ENCODE data around the gene STARD10.

Gene STARD10

DNA sequence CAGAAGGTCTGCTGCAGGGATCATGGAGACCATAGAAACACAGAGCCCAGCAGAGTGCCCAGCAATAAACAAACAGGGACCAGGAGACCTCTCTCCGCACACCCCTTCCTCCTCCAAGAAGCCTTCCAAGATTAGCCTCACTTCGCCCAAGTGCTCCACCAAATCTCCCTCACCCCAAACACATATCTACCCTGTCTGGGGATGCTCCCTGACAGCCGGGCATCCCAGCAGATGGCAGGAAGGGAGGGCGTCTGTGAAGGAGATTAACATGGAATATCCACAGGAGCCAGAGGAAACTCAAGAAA, 68.2 kb downstream of the STARD10 start:
- H3K27ac ChIP-seq (ENCODE audit: insufficient read depth, low read length, poor library complexity, severe bottlenecking): no peak overlapping the region
- DNase-seq: no peak
- no peak overlapping the region for H3K4me3 ChIP-seq (ENCODE audit: insufficient read depth, low read depth, low read length, poor library complexity, severe bottlenecking)
- H3K36me3 ChIP-seq (ENCODE audit: control insufficient read depth, insufficient read depth, low read length): peaks cover 5% of the 10 kb centered on the region
- no peaks in the 10 kb centered on the region for H3K9me3 ChIP-seq (ENCODE audit: control insufficient read depth, low read length)
- H3K4me1 ChIP-seq (ENCODE audit: control insufficient read depth, insufficient read depth, low read length, poor library complexity, severe bottlenecking): peaks cover 19% of the 10 kb centered on the region
- no peaks in the 10 kb centered on the region for H3K27me3 ChIP-seq (replicated peaks; ENCODE audit: control insufficient read depth, insufficient read depth, low read length, poor library complexity, severe bottlenecking)

DNA sequence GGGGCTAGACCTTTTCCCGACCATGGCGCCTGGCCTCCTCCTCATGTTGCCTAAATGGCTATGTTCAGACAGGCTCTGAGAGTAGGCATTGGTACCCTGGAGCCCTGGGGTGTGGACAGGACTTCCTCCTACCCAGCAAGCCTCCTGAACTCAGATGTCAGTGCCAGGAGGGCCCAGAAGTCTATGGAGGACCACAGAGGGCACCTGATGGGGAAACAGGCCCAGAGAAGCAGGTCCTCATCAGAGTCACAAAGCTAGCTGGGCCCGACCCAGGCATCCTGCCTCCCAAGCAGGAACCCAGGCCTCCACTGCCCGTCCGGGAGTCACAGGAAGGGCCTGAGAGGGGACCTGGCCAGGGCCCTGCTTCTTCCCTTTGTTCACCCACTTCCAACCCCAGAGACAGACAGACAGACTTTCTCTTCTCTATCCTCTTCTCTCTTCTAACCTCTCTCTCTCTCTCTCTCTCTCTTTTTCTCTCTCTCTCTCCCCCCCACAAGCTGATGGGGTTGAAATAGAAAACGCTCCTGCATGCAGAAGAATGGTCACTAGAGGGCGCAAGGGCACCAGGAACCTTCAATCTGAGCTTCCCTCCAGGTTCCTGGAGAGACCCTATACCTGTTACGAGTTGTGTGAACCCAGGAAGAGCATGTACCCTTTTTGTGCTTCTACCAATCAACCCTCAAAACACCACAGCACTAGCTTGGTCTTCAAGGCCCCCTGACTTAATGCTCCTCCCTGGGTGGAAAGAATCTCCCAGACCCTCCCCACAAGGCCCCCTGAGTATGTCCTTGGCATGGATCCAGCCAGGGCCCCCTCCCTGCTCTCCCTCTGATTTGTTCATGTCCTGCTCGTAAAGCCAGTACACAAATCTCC, 68.8 kb downstream of the STARD10 start:
- peak overlapping the region; percentile 3 for H3K27ac ChIP-seq (ENCODE audit: insufficient read depth, low read length, poor library complexity, severe bottlenecking)

DNA sequence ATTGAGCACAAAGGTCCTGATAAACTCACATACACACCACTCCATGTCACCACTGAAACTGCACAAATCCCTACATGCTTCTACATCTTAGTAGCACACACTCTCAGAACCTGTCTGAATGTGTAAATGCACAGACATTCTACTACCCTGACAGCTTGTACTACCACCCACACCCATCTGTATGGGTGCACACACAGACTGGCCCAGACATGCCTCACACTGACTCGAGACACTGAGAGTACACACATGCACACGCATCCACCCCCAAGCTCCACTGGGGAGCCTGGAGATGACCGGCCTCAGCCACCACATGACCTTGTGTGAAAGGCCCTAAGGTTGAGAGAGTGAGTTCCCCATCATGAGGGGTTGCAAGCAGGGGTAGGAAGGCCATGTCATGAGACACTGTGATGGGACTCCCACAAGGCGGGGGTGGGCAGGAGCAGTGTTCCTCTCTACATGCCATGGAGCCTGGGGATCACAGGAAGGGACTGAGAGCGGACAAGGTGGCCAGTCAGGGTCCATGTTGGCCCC, 69.8 kb downstream of the STARD10 start:
- no peak for DNase-seq
- Histone ChIP-seq H3K27me3 (replicated peaks; ENCODE audit: control insufficient read depth, insufficient read depth, low read length, poor library complexity, severe bottlenecking) (no peaks in the 10 kb centered on the region), H3K9me3 (ENCODE audit: control insufficient read depth, low read length) (no peaks in the 10 kb centered on the region), H3K4me1 (ENCODE audit: control insufficient read depth, insufficient read depth, low read length, poor library complexity, severe bottlenecking) (peaks cover 34% of the 10 kb centered on the region), H3K4me3 (ENCODE audit: insufficient read depth, low read depth, low read length, poor library complexity, severe bottlenecking) (no peak overlapping the region), H3K27ac (ENCODE audit: insufficient read depth, low read length, poor library complexity, severe bottlenecking) (no peak overlapping the region), H3K36me3 (ENCODE audit: control insufficient read depth, insufficient read depth, low read length) (peaks cover 5% of the 10 kb centered on the region)

More for the DNA sequence above, 68.8 kb downstream of the STARD10 start:
- no peak overlapping the region for H3K4me3 ChIP-seq (ENCODE audit: insufficient read depth, low read depth, low read length, poor library complexity, severe bottlenecking)
- peaks cover 5% of the 10 kb centered on the region for H3K36me3 ChIP-seq (ENCODE audit: control insufficient read depth, insufficient read depth, low read length)
- no peaks in the 10 kb centered on the region for H3K27me3 ChIP-seq (replicated peaks; ENCODE audit: control insufficient read depth, insufficient read depth, low read length, poor library complexity, severe bottlenecking)
- no peaks in the 10 kb centered on the region for H3K9me3 ChIP-seq (ENCODE audit: control insufficient read depth, low read length)
- peak; percentile 65 to 76 (median 68) for DNase-seq
- H3K4me1 ChIP-seq (ENCODE audit: control insufficient read depth, insufficient read depth, low read length, poor library complexity, severe bottlenecking): peaks cover 25% of the 10 kb centered on the region

DNA sequence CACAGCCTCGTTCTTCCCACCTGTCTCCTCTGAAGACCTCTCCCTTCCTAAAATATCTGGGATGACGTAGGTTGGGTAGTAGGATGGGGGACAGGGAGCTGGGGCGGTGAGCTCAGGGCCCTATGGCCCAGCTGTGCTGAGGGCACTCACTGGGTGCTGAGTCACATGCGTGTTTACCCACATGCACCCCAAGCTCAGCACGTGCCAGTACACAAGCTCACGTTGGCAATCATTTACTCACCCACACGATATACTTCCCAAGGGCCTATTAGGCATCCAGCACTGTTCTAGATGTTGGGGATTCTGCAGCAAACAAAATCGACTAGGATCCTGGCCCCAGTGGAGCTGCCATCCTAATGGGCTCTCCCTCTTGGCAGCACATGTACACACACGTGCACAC, 70.3 kb downstream of the STARD10 start:
- no peak for DNase-seq
- no peak overlapping the region for H3K27ac ChIP-seq (ENCODE audit: insufficient read depth, low read length, poor library complexity, severe bottlenecking)
- no peaks in the 10 kb centered on the region for H3K27me3 ChIP-seq (replicated peaks; ENCODE audit: control insufficient read depth, insufficient read depth, low read length, poor library complexity, severe bottlenecking)
- H3K9me3 ChIP-seq (ENCODE audit: control insufficient read depth, low read length): no peaks in the 10 kb centered on the region
- no peak overlapping the region for H3K4me3 ChIP-seq (ENCODE audit: insufficient read depth, low read depth, low read length, poor library complexity, severe bottlenecking)
- H3K36me3 ChIP-seq (ENCODE audit: control insufficient read depth, insufficient read depth, low read length): peaks cover 6% of the 10 kb centered on the region
- H3K4me1 ChIP-seq (ENCODE audit: control insufficient read depth, insufficient read depth, low read length, poor library complexity, severe bottlenecking): peaks cover 34% of the 10 kb centered on the region

- peak; percentile 65 to 80 (median 79) for DNase-seq
- H3K27ac ChIP-seq (ENCODE audit: insufficient read depth, low read length, poor library complexity, severe bottlenecking): peak overlapping the region; percentile 79
- no peaks in the 10 kb centered on the region for H3K9me3 ChIP-seq (ENCODE audit: control insufficient read depth, low read length)
- peak overlapping the region; percentile 69 for H3K4me3 ChIP-seq (ENCODE audit: insufficient read depth, low read depth, low read length, poor library complexity, severe bottlenecking)
- H3K27me3 ChIP-seq (replicated peaks; ENCODE audit: control insufficient read depth, insufficient read depth, low read length, poor library complexity, severe bottlenecking): no peaks in the 10 kb centered on the region
- peaks cover 34% of the 10 kb centered on the region for H3K4me1 ChIP-seq (ENCODE audit: control insufficient read depth, insufficient read depth, low read length, poor library complexity, severe bottlenecking)
- peaks cover 9% of the 10 kb centered on the region for H3K36me3 ChIP-seq (ENCODE audit: control insufficient read depth, insufficient read depth, low read length)
These were observed 71.6 kb downstream of the STARD10 start for GRCh38 chr11:72722050-72722748.

DNA sequence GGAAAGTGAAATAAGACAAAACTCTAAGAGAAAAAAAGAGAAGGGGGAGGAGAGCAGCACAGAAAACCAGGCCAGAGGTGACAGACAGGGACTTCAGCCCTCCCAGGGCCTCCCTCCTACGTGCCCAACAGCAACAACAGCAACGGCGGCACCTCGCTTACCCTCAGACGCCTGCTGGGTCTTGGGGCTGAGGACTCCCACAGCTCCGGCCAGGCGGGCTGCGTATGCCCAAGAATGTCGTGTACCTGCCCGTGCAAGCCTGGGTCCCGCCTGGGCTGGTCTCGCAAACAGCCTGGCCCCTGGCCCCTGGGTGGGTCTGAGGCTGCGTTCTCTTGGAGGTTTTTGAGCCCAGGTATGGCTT, 72.2 kb downstream of the STARD10 start:
- peaks cover 11% of the 10 kb centered on the region for H3K36me3 ChIP-seq (ENCODE audit: control insufficient read depth, insufficient read depth, low read length)
- DNase-seq: peak; percentile 10 to 21 (median 20)
- H3K4me1 ChIP-seq (ENCODE audit: control insufficient read depth, insufficient read depth, low read length, poor library complexity, severe bottlenecking): peaks cover 34% of the 10 kb centered on the region
- H3K9me3 ChIP-seq (ENCODE audit: control insufficient read depth, low read length): no peaks in the 10 kb centered on the region
- peak overlapping the region; percentile 69 for H3K4me3 ChIP-seq (ENCODE audit: insufficient read depth, low read depth, low read length, poor library complexity, severe bottlenecking)
- peak overlapping the region; percentile 79 for H3K27ac ChIP-seq (ENCODE audit: insufficient read depth, low read length, poor library complexity, severe bottlenecking)
- H3K27me3 ChIP-seq (replicated peaks; ENCODE audit: control insufficient read depth, insufficient read depth, low read length, poor library complexity, severe bottlenecking): no peaks in the 10 kb centered on the region

DNA sequence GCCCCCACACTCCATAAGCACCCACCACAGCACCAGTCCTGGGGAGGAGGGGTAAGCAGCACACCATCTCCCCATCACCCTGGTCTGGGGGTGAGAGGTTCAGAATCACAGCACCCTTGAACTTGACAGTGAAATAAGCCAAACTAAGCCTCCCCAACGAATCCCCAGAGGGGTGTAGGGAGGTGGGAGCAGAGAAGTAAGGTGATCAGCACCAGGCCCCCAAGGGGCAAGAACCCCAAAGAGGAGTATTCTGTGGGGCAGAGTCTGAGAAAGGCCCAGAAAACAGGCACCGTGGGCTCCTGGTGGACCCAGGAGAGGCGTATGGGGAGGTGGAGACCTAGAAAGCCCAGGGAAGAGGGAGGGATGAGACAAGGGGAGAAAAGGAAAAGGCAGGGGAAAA, 72.6 kb downstream of the STARD10 start:
- Histone ChIP-seq H3K9me3 (ENCODE audit: control insufficient read depth, low read length) (no peaks in the 10 kb centered on the region), H3K36me3 (ENCODE audit: control insufficient read depth, insufficient read depth, low read length) (peaks cover 11% of the 10 kb centered on the region), H3K27ac (ENCODE audit: insufficient read depth, low read length, poor library complexity, severe bottlenecking) (peak overlapping the region; percentile 79), H3K4me3 (ENCODE audit: insufficient read depth, low read depth, low read length, poor library complexity, severe bottlenecking) (peak overlapping the region; percentile 69), H3K4me1 (ENCODE audit: control insufficient read depth, insufficient read depth, low read length, poor library complexity, severe bottlenecking) (peaks cover 34% of the 10 kb centered on the region), H3K27me3 (replicated peaks; ENCODE audit: control insufficient read depth, insufficient read depth, low read length, poor library complexity, severe bottlenecking) (no peaks in the 10 kb centered on the region)
- DNase-seq: no peak

DNA sequence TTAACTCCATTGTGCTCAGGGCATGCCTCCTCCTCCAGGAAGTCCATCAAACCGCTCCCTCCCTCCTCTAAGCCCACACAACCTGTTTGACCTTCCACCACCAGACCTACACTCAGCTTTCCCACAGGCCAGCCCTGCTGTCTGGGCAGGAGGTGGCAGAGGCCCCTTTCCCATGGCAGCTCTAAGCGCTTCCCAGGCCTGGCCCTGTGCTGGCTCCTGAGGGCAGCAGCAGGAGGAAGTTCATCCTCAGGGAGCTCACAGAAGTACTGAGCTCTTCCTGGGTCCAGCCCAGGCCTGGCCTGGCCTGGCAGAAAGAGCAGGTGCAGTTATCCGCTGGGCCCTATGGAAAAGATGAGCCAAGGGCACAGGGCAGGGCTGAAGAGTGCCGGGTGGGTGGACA, 73.1 kb downstream of the STARD10 start:
- peaks cover 10% of the 10 kb centered on the region for H3K36me3 ChIP-seq (ENCODE audit: control insufficient read depth, insufficient read depth, low read length)
- DNase-seq: no peak
- H3K9me3 ChIP-seq (ENCODE audit: control insufficient read depth, low read length): no peaks in the 10 kb centered on the region

GRCh38 chr11:72720047-72720446, 73.8 kb downstream of the STARD10 start:
- no peaks in the 10 kb centered on the region for H3K27me3 ChIP-seq (replicated peaks; ENCODE audit: control insufficient read depth, insufficient read depth, low read length, poor library complexity, severe bottlenecking)
- H3K36me3 ChIP-seq (ENCODE audit: control insufficient read depth, insufficient read depth, low read length): peaks cover 10% of the 10 kb centered on the region
- H3K9me3 ChIP-seq (ENCODE audit: control insufficient read depth, low read length): no peaks in the 10 kb centered on the region
- H3K27ac ChIP-seq (ENCODE audit: insufficient read depth, low read length, poor library complexity, severe bottlenecking): no peak overlapping the region
- H3K4me3 ChIP-seq (ENCODE audit: insufficient read depth, low read depth, low read length, poor library complexity, severe bottlenecking): peak overlapping the region; percentile 69
- peaks cover 31% of the 10 kb centered on the region for H3K4me1 ChIP-seq (ENCODE audit: control insufficient read depth, insufficient read depth, low read length, poor library complexity, severe bottlenecking)
- DNase-seq: no peak

More for the DNA sequence above, 73.1 kb downstream of the STARD10 start:
- Histone ChIP-seq H3K4me1 (ENCODE audit: control insufficient read depth, insufficient read depth, low read length, poor library complexity, severe bottlenecking) (peaks cover 34% of the 10 kb centered on the region), H3K27me3 (replicated peaks; ENCODE audit: control insufficient read depth, insufficient read depth, low read length, poor library complexity, severe bottlenecking) (no peaks in the 10 kb centered on the region), H3K4me3 (ENCODE audit: insufficient read depth, low read depth, low read length, poor library complexity, severe bottlenecking) (peak overlapping the region; percentile 69), H3K27ac (ENCODE audit: insufficient read depth, low read length, poor library complexity, severe bottlenecking) (peak overlapping the region; percentile 79)

GRCh38 chr11:72719551-72719950, 74.3 kb downstream of the STARD10 start:
- Histone ChIP-seq H3K4me3 (ENCODE audit: insufficient read depth, low read depth, low read length, poor library complexity, severe bottlenecking) (no peak overlapping the region), H3K27me3 (replicated peaks; ENCODE audit: control insufficient read depth, insufficient read depth, low read length, poor library complexity, severe bottlenecking) (no peaks in the 10 kb centered on the region), H3K36me3 (ENCODE audit: control insufficient read depth, insufficient read depth, low read length) (peaks cover 10% of the 10 kb centered on the region), H3K4me1 (ENCODE audit: control insufficient read depth, insufficient read depth, low read length, poor library complexity, severe bottlenecking) (peaks cover 31% of the 10 kb centered on the region), H3K9me3 (ENCODE audit: control insufficient read depth, low read length) (no peaks in the 10 kb centered on the region), H3K27ac (ENCODE audit: insufficient read depth, low read length, poor library complexity, severe bottlenecking) (no peak overlapping the region)
- no peak for DNase-seq
